ENCODE measurements around the gene PLCB1.

DNA sequence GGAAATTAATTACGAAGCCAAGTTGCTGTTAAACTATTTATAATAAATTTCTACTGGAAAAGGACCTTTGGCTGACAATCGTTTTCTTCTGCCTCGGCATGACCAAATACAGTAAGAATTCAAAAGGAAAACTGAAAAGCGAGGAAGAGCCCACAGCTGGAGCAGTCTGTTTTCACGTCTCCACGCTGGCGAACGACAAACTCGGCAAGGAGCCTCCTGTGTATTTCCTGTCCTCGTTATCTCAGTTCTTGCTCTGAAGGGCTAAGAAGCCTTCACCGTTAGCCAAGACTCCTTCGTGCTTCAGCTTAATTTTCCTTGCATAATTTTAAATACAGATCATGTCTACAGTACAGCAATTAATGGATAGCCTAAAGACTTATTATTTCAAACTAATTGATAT lies 722.5 kb downstream of the PLCB1 start:
- TF ChIP-seq, protein P1, sequence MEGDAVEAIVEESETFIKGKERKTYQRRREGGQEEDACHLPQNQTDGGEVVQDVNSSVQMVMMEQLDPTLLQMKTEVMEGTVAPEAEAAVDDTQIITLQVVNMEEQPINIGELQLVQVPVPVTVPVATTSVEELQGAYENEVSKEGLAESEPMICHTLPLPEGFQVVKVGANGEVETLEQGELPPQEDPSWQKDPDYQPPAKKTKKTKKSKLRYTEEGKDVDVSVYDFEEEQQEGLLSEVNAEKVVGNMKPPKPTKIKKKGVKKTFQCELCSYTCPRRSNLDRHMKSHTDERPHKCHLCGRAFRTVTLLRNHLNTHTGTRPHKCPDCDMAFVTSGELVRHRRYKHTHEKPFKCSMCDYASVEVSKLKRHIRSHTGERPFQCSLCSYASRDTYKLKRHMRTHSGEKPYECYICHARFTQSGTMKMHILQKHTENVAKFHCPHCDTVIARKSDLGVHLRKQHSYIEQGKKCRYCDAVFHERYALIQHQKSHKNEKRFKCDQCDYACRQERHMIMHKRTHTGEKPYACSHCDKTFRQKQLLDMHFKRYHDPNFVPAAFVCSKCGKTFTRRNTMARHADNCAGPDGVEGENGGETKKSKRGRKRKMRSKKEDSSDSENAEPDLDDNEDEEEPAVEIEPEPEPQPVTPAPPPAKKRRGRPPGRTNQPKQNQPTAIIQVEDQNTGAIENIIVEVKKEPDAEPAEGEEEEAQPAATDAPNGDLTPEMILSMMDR (IDR thresholded peaks at IDR 0.05): no peak
- TF ChIP-seq ESRRA (CRISPR knock-in tag; IDR thresholded peaks at IDR 0.05; ENCODE audit: borderline replicate concordance) (no peak), ZNF423 (CRISPR knock-in tag; IDR thresholded peaks at IDR 0.05) (no peak), GABPB1 (CRISPR knock-in tag; IDR thresholded peaks at IDR 0.05) (no peak), SP1 (CRISPR knock-in tag; conservative IDR thresholded peaks at IDR 0.05) (no peak), ZNF317 (CRISPR knock-in tag; IDR thresholded peaks at IDR 0.05; ENCODE audit: borderline replicate concordance, low read depth) (no peak), ZNF219 (CRISPR knock-in tag; IDR thresholded peaks at IDR 0.05; ENCODE audit: borderline replicate concordance) (no peak)
- TF ChIP-seq, protein P2, sequence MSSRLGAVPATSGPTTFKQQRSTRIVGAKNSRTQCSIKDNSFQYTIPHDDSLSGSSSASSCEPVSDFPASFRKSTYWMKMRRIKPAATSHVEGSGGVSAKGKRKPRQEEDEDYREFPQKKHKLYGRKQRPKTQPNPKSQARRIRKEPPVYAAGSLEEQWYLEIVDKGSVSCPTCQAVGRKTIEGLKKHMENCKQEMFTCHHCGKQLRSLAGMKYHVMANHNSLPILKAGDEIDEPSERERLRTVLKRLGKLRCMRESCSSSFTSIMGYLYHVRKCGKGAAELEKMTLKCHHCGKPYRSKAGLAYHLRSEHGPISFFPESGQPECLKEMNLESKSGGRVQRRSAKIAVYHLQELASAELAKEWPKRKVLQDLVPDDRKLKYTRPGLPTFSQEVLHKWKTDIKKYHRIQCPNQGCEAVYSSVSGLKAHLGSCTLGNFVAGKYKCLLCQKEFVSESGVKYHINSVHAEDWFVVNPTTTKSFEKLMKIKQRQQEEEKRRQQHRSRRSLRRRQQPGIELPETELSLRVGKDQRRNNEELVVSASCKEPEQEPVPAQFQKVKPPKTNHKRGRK (CRISPR knock-in tag; IDR thresholded peaks at IDR 0.05; ENCODE audit: borderline replicate concordance): no peak
- TF ChIP-seq, protein P3, sequence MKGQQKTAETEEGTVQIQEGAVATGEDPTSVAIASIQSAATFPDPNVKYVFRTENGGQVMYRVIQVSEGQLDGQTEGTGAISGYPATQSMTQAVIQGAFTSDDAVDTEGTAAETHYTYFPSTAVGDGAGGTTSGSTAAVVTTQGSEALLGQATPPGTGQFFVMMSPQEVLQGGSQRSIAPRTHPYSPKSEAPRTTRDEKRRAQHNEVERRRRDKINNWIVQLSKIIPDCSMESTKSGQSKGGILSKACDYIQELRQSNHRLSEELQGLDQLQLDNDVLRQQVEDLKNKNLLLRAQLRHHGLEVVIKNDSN (CRISPR knock-in tag; IDR thresholded peaks at IDR 0.05): no peak
- TF ChIP-seq, protein P4, sequence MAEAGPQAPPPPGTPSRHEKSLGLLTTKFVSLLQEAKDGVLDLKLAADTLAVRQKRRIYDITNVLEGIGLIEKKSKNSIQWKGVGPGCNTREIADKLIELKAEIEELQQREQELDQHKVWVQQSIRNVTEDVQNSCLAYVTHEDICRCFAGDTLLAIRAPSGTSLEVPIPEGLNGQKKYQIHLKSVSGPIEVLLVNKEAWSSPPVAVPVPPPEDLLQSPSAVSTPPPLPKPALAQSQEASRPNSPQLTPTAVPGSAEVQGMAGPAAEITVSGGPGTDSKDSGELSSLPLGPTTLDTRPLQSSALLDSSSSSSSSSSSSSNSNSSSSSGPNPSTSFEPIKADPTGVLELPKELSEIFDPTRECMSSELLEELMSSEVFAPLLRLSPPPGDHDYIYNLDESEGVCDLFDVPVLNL (CRISPR knock-in tag; IDR thresholded peaks at IDR 0.05; ENCODE audit: borderline replicate concordance, low read depth): no peak
- TF ChIP-seq, protein P5, sequence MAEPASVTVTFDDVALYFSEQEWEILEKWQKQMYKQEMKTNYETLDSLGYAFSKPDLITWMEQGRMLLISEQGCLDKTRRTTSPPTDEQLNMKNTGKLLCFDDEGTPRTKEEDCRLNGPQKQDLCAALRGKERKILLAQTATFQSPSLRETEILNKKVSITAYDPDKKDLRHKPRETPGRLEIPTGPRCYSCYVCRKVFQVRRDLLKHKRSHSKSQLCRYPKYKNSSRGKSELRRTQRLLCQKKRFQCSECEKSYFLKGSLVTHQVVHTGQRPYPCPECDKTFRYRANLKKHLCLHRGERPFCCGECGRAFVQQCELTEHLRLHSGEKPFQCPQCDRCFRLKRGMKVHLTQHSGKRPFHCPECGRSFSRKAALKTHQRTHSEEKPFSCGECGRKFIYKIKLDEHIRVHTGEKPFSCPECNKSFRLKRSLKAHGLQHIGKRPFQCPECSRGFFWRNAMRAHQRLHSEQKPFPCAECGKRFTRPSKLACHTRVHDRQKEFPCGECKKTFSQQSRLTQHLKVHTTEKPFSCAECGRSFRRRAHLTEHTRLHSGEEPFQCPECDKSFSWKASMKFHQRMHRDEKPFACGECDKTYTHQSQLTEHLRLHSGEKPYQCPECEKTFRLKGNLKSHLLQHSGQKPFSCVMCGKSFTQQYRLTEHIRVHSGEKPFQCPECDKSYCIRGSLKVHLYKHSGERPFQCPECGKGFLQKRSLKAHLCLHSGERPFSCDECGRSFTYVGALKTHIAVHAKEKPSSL (CRISPR knock-in tag; conservative IDR thresholded peaks at IDR 0.05): no peak
- TF ChIP-seq, protein P6, sequence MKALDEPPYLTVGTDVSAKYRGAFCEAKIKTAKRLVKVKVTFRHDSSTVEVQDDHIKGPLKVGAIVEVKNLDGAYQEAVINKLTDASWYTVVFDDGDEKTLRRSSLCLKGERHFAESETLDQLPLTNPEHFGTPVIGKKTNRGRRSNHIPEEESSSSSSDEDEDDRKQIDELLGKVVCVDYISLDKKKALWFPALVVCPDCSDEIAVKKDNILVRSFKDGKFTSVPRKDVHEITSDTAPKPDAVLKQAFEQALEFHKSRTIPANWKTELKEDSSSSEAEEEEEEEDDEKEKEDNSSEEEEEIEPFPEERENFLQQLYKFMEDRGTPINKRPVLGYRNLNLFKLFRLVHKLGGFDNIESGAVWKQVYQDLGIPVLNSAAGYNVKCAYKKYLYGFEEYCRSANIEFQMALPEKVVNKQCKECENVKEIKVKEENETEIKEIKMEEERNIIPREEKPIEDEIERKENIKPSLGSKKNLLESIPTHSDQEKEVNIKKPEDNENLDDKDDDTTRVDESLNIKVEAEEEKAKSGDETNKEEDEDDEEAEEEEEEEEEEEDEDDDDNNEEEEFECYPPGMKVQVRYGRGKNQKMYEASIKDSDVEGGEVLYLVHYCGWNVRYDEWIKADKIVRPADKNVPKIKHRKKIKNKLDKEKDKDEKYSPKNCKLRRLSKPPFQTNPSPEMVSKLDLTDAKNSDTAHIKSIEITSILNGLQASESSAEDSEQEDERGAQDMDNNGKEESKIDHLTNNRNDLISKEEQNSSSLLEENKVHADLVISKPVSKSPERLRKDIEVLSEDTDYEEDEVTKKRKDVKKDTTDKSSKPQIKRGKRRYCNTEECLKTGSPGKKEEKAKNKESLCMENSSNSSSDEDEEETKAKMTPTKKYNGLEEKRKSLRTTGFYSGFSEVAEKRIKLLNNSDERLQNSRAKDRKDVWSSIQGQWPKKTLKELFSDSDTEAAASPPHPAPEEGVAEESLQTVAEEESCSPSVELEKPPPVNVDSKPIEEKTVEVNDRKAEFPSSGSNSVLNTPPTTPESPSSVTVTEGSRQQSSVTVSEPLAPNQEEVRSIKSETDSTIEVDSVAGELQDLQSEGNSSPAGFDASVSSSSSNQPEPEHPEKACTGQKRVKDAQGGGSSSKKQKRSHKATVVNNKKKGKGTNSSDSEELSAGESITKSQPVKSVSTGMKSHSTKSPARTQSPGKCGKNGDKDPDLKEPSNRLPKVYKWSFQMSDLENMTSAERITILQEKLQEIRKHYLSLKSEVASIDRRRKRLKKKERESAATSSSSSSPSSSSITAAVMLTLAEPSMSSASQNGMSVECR (CRISPR knock-in tag; IDR thresholded peaks at IDR 0.05; ENCODE audit: borderline replicate concordance): no peak
- TF ChIP-seq, protein P7, sequence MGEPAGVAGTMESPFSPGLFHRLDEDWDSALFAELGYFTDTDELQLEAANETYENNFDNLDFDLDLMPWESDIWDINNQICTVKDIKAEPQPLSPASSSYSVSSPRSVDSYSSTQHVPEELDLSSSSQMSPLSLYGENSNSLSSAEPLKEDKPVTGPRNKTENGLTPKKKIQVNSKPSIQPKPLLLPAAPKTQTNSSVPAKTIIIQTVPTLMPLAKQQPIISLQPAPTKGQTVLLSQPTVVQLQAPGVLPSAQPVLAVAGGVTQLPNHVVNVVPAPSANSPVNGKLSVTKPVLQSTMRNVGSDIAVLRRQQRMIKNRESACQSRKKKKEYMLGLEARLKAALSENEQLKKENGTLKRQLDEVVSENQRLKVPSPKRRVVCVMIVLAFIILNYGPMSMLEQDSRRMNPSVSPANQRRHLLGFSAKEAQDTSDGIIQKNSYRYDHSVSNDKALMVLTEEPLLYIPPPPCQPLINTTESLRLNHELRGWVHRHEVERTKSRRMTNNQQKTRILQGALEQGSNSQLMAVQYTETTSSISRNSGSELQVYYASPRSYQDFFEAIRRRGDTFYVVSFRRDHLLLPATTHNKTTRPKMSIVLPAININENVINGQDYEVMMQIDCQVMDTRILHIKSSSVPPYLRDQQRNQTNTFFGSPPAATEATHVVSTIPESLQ (CRISPR knock-in tag; IDR thresholded peaks at IDR 0.05): no peak

Data from WTC11 (cell line).